Retina (tissue), 1 donor: ENCODE data around the gene DLG2.
A peak's percentile ranks its signal among the peaks of the same experiment; 100 is the strongest.

Experiments used
- DNase-seq: peaks from one replicate; pipeline ENCODE4 v3.0.0-alpha.2; 2016

DLG2 gene

GRCh38 chr11:84137960-84138359 is 1489.2 kb downstream of the DLG2 start:
- DNase-seq = no peak

GRCh38 chr11:84137505-84137904 is 1489.6 kb downstream of the DLG2 start:
- no peak for DNase-seq

- no peak for DNase-seq
Measured at GRCh38 chr11:84136926-84137325, 1490.2 kb downstream of the DLG2 start.

- no peak for DNase-seq
Measured at GRCh38 chr11:84130646-84131427, 1496.3 kb downstream of the DLG2 start.

- DNase-seq = no peak
Measured at GRCh38 chr11:84129961-84130576, 1497.1 kb downstream of the DLG2 start.

- DNase-seq = no peak
Measured at GRCh38 chr11:84128840-84129239, 1498.3 kb downstream of the DLG2 start.

GRCh38 chr11:84117394-84117793 is 1509.8 kb downstream of the DLG2 start:
- DNase-seq = no peak

GRCh38 chr11:84106541-84106940 is 1520.6 kb downstream of the DLG2 start:
- DNase-seq = no peak

- DNase-seq = no peak
Measured at GRCh38 chr11:84105148-84105547, 1522.0 kb downstream of the DLG2 start.

GRCh38 chr11:84103096-84103495 is 1524.0 kb downstream of the DLG2 start:
- peak; percentile 69 for DNase-seq

GRCh38 chr11:84097186-84097585 is 1530.0 kb downstream of the DLG2 start:
- no peak for DNase-seq

GRCh38 chr11:84091212-84091986 is 1535.7 kb downstream of the DLG2 start:
- no peak for DNase-seq

GRCh38 chr11:84089072-84090057 is 1537.8 kb downstream of the DLG2 start:
- no peak for DNase-seq

- DNase-seq = no peak
Measured at GRCh38 chr11:84071851-84072250, 1555.3 kb downstream of the DLG2 start.

GRCh38 chr11:84069048-84069447 is 1558.1 kb downstream of the DLG2 start:
- DNase-seq = no peak

- DNase-seq = no peak
Measured at GRCh38 chr11:84061726-84062125, 1565.4 kb downstream of the DLG2 start.

GRCh38 chr11:84056653-84057376 is 1570.3 kb downstream of the DLG2 start:
- DNase-seq = no peak

- no peak for DNase-seq
Measured at GRCh38 chr11:84045146-84045545, 1582.0 kb downstream of the DLG2 start.

- DNase-seq = no peak
Measured at GRCh38 chr11:84044706-84045105, 1582.4 kb downstream of the DLG2 start.

GRCh38 chr11:84036664-84037194 is 1590.4 kb downstream of the DLG2 start:
- DNase-seq = no peak

- DNase-seq = no peak
Measured at GRCh38 chr11:84035645-84036044, 1591.5 kb downstream of the DLG2 start.

- no peak for DNase-seq
Measured at GRCh38 chr11:84034484-84034883, 1592.7 kb downstream of the DLG2 start.
